ENCODE results near the gene TBC1D3H.
"Not testable (repeated sequence)": the region's sequence is repeated elsewhere in the genome, so short reads cannot be mapped to it uniquely, and the experiment has no call there.

The TBC1D3H gene

GRCh38 chr17:36388385-36389245 lies at the start of gene TBC1D3H:
TBC1D3H (minus strand) TSS chr17:36388435; CDS start chr17:36386895, 1,540 bp downstream.
- DNase-seq (ENCODE audit: low read depth): not testable (repeated sequence)

- not testable (repeated sequence) for DNase-seq (ENCODE audit: low read depth)
Observed at GRCh38 chr17:36428891-36429290, 40.7 kb upstream of the TBC1D3H start.

- not testable (repeated sequence) for DNase-seq (ENCODE audit: low read depth)
Observed at GRCh38 chr17:36415180-36415941, 27.1 kb upstream of the TBC1D3H start.

- DNase-seq (ENCODE audit: low read depth): not testable (repeated sequence)
Observed at GRCh38 chr17:36390943-36391645, 2.9 kb upstream of the TBC1D3H start.

GRCh38 chr17:36375938-36376337 lies 12.3 kb downstream of the TBC1D3H start:
- not testable (repeated sequence) for DNase-seq (ENCODE audit: low read depth)

GRCh38 chr17:36362496-36362895 lies 25.7 kb downstream of the TBC1D3H start:
- DNase-seq (ENCODE audit: low read depth): not testable (repeated sequence)

Measured in HS-5 (cell line).